K562 (cell line): ENCODE results near the gene IRS4.

Experiments
- HDAC1 ChIP-seq, 2 experiments: fragments of 450-650 bp; IDR thresholded peaks; 2 replicates each; pipeline ENCODE4 v1.6.1; 2016 to 2017; ENCODE audit warnings: inconsistent platforms in 1 of 2, mild to moderate bottlenecking in 1 of 2, moderate library complexity in 1 of 2
- KLF16 ChIP-seq: IDR thresholded peaks from 2 replicates; pipeline ENCODE4 v1.6.1; 2016; ENCODE audit warnings: antibody characterized with exemption
- POLR2A ChIP-seq: fragments of 450-650 bp; conservative IDR thresholded peaks from 2 replicates; pipeline ENCODE4 v1.6.1; 2016
- POLR2AphosphoS5 ChIP-seq: IDR thresholded peaks from 2 replicates; pipeline ENCODE4 v1.6.1; 2011; ENCODE audit warnings: mild to moderate bottlenecking, low read depth, low read length, moderate library complexity; ENCODE audit not compliant: control insufficient read depth, insufficient read depth
- RBBP5 ChIP-seq: fragments of 200-600 bp; sonication (generic); IDR thresholded peaks from 2 replicates; pipeline ENCODE4 v1.6.1; 2012; ENCODE audit warnings: borderline replicate concordance, mild to moderate bottlenecking, low read length, control low read depth, inconsistent platforms; ENCODE audit not compliant: insufficient read depth, poor library complexity, severe bottlenecking
- SIN3A ChIP-seq, 2 experiments: fragments of 150-350 bp in 1 of 2; IDR thresholded peaks; 2 replicates each; pipeline ENCODE4 v1.6.1; 2011 to 2016; ENCODE audit warnings: borderline replicate concordance in 2 of 2, low read depth in 2 of 2, low read length in 2 of 2, mild to moderate bottlenecking in 2 of 2, moderate library complexity in 2 of 2; ENCODE audit not compliant: control insufficient read depth in 1 of 2
- SMARCA5 ChIP-seq: fragments of 450-650 bp; IDR thresholded peaks from 2 replicates; pipeline ENCODE4 v1.6.1; 2016
- ZFP36 ChIP-seq: fragments of 150-350 bp; IDR thresholded peaks from 2 replicates; pipeline ENCODE4 v1.6.1; 2018; ENCODE audit warnings: low read length, low read depth; ENCODE audit not compliant: partially characterized antibody
- ZFX ChIP-seq: sonication (generic); formaldehyde crosslinking; IDR thresholded peaks from 2 replicates; pipeline ENCODE4 v1.8.0; 2022; ENCODE audit warnings: mild to moderate bottlenecking, missing genetic modification reagents, moderate library complexity
- TF ChIP-seq, protein P1 (sequence below): fragments of 250-450 bp; sonication (Bioruptor Pico); IDR thresholded peaks from 2 replicates; pipeline ENCODE4 v1.5.0; 2021; ENCODE audit warnings: mild to moderate bottlenecking, borderline replicate concordance
- TF ChIP-seq, protein P2 (sequence below): fragments of 450-650 bp; IDR thresholded peaks from 2 replicates; pipeline ENCODE4 v1.6.1; 2017; ENCODE audit warnings: antibody characterized with exemption
- TF ChIP-seq, protein P3 (sequence below): fragments of 250-450 bp; sonication (Bioruptor Pico); IDR thresholded peaks from 2 replicates; pipeline ENCODE4 v1.4.0; 2020; ENCODE audit warnings: mild to moderate bottlenecking, moderate library complexity

DNA sequence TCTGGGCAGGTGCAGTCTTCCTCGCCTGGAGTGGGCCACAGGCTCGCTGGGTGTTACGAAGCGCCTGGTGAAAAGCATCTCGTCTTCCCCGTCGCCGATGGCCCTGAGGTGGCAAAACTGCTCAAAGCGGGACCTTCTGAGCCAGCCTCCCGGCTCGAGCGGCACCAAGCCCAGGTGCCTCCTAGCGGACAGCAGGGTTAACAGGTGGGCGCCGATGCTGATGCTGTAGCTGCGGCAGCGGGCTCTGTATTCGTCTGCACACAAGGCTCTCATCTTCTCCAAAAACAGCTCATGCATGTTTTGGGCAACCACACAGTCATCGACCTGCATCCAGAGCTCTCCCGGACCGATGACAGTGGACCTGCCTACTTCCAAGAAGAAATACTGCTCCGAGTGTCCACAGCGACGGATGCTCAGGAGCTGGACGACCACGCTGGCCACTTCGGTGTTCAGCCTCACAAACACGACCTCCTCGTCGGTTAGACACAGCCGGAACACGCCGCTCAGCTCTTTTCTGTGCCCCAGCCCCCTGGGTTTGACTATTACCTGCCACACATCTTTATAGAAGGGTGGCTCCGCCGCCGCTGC is 1.2 kb downstream of the IRS4 start:
- TF ChIP-seq HDAC1 (IDR thresholded peaks at IDR 0.05), result no peak
- no peak for TF ChIP-seq SIN3A (IDR thresholded peaks at IDR 0.05; ENCODE audit: borderline replicate concordance in 2 of 2, control insufficient read depth in 1 of 2, low read depth in 2 of 2, low read length in 2 of 2)
- TF ChIP-seq SMARCA5, result no peak
- TF ChIP-seq POLR2AphosphoS5, result no peak
- TF ChIP-seq ZFX (CRISPR knock-in tag), result no peak
- no peak for TF ChIP-seq RBBP5
- TF ChIP-seq KLF16, result no peak
- TF ChIP-seq POLR2A, result no peak
- TF ChIP-seq, protein P1, sequence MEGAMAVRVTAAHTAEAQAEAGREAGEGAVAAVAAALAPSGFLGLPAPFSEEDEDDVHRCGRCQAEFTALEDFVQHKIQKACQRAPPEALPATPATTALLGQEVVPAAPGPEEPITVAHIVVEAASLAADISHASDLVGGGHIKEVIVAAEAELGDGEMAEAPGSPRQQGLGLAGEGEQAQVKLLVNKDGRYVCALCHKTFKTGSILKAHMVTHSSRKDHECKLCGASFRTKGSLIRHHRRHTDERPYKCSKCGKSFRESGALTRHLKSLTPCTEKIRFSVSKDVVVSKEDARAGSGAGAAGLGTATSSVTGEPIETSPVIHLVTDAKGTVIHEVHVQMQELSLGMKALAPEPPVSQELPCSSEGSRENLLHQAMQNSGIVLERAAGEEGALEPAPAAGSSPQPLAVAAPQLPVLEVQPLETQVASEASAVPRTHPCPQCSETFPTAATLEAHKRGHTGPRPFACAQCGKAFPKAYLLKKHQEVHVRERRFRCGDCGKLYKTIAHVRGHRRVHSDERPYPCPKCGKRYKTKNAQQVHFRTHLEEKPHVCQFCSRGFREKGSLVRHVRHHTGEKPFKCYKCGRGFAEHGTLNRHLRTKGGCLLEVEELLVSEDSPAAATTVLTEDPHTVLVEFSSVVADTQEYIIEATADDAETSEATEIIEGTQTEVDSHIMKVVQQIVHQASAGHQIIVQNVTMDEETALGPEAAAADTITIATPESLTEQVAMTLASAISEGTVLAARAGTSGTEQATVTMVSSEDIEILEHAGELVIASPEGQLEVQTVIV, result no peak
- TF ChIP-seq, protein P2, sequence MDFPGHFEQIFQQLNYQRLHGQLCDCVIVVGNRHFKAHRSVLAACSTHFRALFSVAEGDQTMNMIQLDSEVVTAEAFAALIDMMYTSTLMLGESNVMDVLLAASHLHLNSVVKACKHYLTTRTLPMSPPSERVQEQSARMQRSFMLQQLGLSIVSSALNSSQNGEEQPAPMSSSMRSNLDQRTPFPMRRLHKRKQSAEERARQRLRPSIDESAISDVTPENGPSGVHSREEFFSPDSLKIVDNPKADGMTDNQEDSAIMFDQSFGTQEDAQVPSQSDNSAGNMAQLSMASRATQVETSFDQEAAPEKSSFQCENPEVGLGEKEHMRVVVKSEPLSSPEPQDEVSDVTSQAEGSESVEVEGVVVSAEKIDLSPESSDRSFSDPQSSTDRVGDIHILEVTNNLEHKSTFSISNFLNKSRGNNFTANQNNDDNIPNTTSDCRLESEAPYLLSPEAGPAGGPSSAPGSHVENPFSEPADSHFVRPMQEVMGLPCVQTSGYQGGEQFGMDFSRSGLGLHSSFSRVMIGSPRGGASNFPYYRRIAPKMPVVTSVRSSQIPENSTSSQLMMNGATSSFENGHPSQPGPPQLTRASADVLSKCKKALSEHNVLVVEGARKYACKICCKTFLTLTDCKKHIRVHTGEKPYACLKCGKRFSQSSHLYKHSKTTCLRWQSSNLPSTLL, result no peak
- TF ChIP-seq, protein P3, sequence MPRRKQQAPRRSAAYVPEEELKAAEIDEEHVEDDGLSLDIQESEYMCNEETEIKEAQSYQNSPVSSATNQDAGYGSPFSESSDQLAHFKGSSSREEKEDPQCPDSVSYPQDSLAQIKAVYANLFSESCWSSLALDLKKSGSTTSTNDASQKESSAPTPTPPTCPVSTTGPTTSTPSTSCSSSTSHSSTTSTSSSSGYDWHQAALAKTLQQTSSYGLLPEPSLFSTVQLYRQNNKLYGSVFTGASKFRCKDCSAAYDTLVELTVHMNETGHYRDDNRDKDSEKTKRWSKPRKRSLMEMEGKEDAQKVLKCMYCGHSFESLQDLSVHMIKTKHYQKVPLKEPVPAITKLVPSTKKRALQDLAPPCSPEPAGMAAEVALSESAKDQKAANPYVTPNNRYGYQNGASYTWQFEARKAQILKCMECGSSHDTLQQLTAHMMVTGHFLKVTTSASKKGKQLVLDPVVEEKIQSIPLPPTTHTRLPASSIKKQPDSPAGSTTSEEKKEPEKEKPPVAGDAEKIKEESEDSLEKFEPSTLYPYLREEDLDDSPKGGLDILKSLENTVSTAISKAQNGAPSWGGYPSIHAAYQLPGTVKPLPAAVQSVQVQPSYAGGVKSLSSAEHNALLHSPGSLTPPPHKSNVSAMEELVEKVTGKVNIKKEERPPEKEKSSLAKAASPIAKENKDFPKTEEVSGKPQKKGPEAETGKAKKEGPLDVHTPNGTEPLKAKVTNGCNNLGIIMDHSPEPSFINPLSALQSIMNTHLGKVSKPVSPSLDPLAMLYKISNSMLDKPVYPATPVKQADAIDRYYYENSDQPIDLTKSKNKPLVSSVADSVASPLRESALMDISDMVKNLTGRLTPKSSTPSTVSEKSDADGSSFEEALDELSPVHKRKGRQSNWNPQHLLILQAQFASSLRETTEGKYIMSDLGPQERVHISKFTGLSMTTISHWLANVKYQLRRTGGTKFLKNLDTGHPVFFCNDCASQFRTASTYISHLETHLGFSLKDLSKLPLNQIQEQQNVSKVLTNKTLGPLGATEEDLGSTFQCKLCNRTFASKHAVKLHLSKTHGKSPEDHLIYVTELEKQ (CRISPR knock-in tag), result no peak
- TF ChIP-seq ZFP36, result no peak
